Measurements from ENCODE around the gene PLAAT5. TPM values are rescaled to one million over a fixed set of nuclear protein-coding genes. Genes with fewer than 3 reads are reported as not detected.
"Not testable (repeated sequence)": the region's sequence is repeated elsewhere in the genome, so short reads cannot be mapped to it uniquely, and the experiment has no call there.

The PLAAT5 gene
- total RNA-seq, 4 donors from 2014 or later: 0.13 to 1.3 (median 1.1) TPM; not detected in 1

DNA sequence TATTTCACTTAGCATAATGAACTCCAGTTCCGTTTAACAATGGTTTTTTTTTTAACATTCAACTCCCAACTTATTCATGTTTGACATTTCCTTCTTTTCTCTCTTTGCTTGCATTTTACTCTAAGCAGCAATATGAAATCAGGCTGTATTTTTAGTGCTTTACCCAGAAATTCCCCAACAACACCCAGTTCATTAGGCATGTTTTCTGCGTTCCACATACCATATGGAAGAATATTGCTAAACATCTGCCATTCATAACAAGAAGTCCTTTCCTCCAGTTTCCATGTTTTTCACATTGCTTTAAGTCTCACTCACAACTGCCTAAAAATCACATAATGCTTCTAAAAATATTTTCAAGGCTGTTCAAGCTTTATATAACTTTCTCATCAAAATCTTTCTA, 45.8 kb downstream of the PLAAT5 start:
- no peaks in the 10 kb centered on the region for H3K36me3 ChIP-seq
- no peak overlapping the region for H3K27ac ChIP-seq
- TF ChIP-seq CTCF (IDR thresholded peaks at IDR 0.05) (no peak), POLR2A (IDR thresholded peaks at IDR 0.05) (no peak)
- H3K27me3 ChIP-seq: no peaks in the 10 kb centered on the region
- intact Hi-C loops (cut with DNase I): no loop called here
- 66 to 75% methylated on average over 2 of the region's 2 CpGs for WGBS, 2 donors
- no peak overlapping the region for H3K4me3 ChIP-seq
- DNase-seq: no peak
- peaks cover 0 to 3% (median 0%) of the 10 kb centered on the region in 3 donors for H3K4me1 ChIP-seq
- no peaks in the 10 kb centered on the region for H3K9me3 ChIP-seq

DNA sequence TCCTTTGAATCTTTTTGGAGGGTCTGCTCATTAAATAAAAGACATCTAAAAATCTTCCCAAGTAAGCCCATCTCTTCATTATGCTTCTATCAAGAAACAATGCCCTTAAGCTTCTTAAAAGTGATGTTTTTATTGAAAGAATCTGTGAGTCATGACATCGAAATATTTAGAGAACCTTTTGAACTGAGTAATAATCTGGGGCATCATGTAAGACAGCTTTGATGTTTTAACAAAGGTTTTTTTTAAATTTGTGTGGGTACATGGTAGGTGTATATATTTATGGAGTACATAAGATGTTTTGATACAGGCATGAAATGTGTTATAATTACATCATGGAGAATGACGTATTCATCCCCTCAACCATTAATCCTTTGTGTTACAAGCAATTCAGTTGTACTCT, 46.8 kb downstream of the PLAAT5 start:
- intact Hi-C loops (cut with DNase I): no loop called here
- WGBS, 2 donors: 37 to 45% methylated on average over 2 of the region's 2 CpGs
- H3K27me3 ChIP-seq: no peaks in the 10 kb centered on the region
- no peak for DNase-seq
- no peaks in the 10 kb centered on the region for H3K9me3 ChIP-seq
- no peak for TF ChIP-seq CTCF (IDR thresholded peaks at IDR 0.05)
- TF ChIP-seq POLR2A (IDR thresholded peaks at IDR 0.05): no peak
- H3K4me1 ChIP-seq: peaks cover 0 to 3% (median 0%) of the 10 kb centered on the region in 3 donors
- H3K27ac ChIP-seq: no peak overlapping the region
- no peak overlapping the region for H3K4me3 ChIP-seq
- H3K36me3 ChIP-seq: no peaks in the 10 kb centered on the region

GRCh38 chr11:63443714-63444113, 47.3 kb downstream of the PLAAT5 start:
- 35 to 41% methylated on average over 1 of the region's 1 CpG for WGBS, 2 donors

DNA sequence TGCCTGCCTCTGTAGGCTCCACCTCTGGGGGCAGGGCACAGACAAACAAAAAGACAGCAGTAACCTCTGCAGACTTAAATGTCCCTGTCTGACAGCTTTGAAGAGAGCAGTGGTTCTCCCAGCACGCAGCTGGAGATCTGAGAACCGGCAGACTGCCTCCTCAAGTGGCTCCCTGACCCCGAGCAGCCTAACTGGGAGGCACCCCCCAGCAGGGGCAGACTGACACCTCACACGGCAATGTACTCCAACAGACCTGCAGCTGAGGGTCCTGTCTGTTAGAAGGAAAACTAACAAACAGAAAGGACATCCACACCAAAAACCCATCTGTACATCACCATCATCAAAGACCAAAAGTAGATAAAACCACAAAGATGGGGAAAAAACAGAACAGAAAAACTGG, 55.1 kb downstream of the PLAAT5 start:
- intact Hi-C loops (cut with DNase I); H3K36me3 ChIP-seq; H3K27me3 ChIP-seq; H3K27ac ChIP-seq; H3K9me3 ChIP-seq; H3K4me1 ChIP-seq; DNase-seq; H3K4me3 ChIP-seq: not testable (repeated sequence)
- WGBS, 2 donors: 0% methylated on average over 1 of the region's 4 CpGs; no CpG with 5 or more reads in 1 of the 2 donors

More at GRCh38 chr11:63443714-63444113, 47.3 kb downstream of the PLAAT5 start:
- intact Hi-C loops (cut with DNase I): no loop called here
- Histone ChIP-seq H3K36me3 (no peaks in the 10 kb centered on the region), H3K27me3 (no peaks in the 10 kb centered on the region), H3K9me3 (no peaks in the 10 kb centered on the region), H3K4me3 (no peak overlapping the region), H3K4me1 (peaks cover 0 to 3% (median 0%) of the 10 kb centered on the region in 3 donors), H3K27ac (no peak overlapping the region)
- DNase-seq: no peak
- TF ChIP-seq POLR2A (IDR thresholded peaks at IDR 0.05): no peak
- TF ChIP-seq CTCF (IDR thresholded peaks at IDR 0.05): no peak

DNA sequence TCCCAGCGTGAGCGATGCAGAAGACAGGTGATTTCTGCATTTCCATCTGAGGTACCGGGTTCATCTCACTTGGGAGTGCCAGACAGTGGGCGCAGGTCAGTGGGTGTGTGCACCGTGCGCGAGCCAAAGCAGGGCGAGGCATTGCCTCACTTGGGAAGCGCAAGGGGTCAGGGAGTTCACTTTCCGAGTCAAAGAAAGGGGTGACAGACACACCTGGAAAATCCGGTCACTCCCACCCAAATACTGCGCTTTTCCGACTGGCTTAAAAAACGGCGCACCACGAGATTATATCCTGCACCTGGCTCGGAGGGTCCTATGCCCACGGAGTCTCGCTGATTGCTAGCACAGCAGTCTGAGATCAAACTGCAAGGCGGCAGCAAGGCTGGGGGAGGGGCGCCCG, 55.6 kb downstream of the PLAAT5 start:
- H3K27me3 ChIP-seq; H3K4me1 ChIP-seq; H3K27ac ChIP-seq; H3K9me3 ChIP-seq; H3K36me3 ChIP-seq; H3K4me3 ChIP-seq; intact Hi-C loops (cut with DNase I); DNase-seq: not testable (repeated sequence)
- 66 to 89% methylated on average over 8 to 9 of the region's 22 CpGs for WGBS, 2 donors

DNA sequence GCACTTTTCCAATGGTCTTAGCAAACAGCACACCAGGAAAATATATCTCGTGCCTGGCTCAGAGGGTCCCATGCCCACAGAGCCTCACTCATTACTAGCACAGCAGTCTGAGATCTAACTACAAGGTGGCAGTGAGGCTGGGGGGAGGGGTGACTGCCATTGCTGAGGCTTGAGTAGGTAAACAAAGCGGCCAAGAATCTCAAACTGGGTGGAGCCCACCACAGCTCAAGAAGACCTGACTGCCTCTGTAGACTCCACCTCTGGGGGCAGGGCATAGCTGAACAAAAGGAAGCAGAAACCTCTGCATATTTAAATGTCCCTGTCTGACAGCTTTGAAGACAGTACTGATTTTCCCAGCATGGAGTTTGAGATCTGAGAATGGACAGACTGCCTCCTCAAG, 60.2 kb downstream of the PLAAT5 start:
- DNase-seq; H3K4me3 ChIP-seq; H3K4me1 ChIP-seq; H3K9me3 ChIP-seq; intact Hi-C loops (cut with DNase I); H3K27me3 ChIP-seq; H3K27ac ChIP-seq; H3K36me3 ChIP-seq: not testable (repeated sequence)
- 86 to 89% methylated on average over 1 to 2 of the region's 2 CpGs for WGBS, 2 donors

- no peaks in the 10 kb centered on the region for H3K4me1 ChIP-seq
- H3K27ac ChIP-seq: no peak overlapping the region
- no peaks in the 10 kb centered on the region for H3K36me3 ChIP-seq
- 83% methylated on average over 1 of the region's 2 CpGs; no CpG with 5 or more reads in 1 of the 2 donors for WGBS, 2 donors
- H3K27me3 ChIP-seq: peaks cover 0 to 4% (median 1%) of the 10 kb centered on the region in 4 donors
- TF ChIP-seq POLR2A (IDR thresholded peaks at IDR 0.05) (no peak), CTCF (IDR thresholded peaks at IDR 0.05) (peak in 1 of 6 experiments; percentile 30)
- no peaks in the 10 kb centered on the region for H3K9me3 ChIP-seq
- no peak for DNase-seq
- intact Hi-C loops (cut with DNase I): no loop called here
- H3K4me3 ChIP-seq: no peak overlapping the region
These were observed 62.9 kb downstream of the PLAAT5 start for GRCh38 chr11:63427971-63428508.
